GM12875 (cell line): ENCODE data around the gene RUFY1.
A peak's percentile ranks its signal among the peaks of the same experiment; 100 is the strongest.

Experiments
- H3K4me3 ChIP-seq: one replicate; pipeline ENCODE4 v1.5.1; 2011; ENCODE audit warnings: low read depth, low read length, control low read depth
- TF ChIP-seq, protein P1 (sequence below): IDR thresholded peaks from 2 replicates; pipeline ENCODE4 v1.5.1; 2011; ENCODE audit warnings: low read depth, mild to moderate bottlenecking, control low read depth, inconsistent platforms, low read length, moderate library complexity, borderline replicate concordance; ENCODE audit not compliant: insufficient read depth

Gene RUFY1

DNA sequence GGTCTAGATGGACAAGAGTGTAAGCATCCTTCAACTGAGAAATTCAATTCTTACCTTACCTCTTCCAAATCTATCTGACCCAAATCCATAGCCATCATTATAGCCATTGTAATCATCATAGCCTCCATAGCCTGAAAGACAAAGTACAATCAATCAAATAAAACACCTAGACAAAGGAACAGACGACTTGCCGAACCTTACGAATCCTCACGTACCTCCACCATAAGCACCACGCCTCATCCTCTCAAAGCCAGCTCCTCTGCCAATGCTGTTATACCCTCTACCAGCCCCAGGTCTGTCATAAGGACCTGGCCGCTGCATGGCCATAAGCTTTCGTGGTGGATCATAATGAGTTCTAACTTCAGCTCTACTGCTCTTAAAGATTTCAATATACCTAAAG, 67.6 kb downstream of the RUFY1 start:
- H3K4me3 ChIP-seq = no peak overlapping the region
- TF ChIP-seq, protein P1, sequence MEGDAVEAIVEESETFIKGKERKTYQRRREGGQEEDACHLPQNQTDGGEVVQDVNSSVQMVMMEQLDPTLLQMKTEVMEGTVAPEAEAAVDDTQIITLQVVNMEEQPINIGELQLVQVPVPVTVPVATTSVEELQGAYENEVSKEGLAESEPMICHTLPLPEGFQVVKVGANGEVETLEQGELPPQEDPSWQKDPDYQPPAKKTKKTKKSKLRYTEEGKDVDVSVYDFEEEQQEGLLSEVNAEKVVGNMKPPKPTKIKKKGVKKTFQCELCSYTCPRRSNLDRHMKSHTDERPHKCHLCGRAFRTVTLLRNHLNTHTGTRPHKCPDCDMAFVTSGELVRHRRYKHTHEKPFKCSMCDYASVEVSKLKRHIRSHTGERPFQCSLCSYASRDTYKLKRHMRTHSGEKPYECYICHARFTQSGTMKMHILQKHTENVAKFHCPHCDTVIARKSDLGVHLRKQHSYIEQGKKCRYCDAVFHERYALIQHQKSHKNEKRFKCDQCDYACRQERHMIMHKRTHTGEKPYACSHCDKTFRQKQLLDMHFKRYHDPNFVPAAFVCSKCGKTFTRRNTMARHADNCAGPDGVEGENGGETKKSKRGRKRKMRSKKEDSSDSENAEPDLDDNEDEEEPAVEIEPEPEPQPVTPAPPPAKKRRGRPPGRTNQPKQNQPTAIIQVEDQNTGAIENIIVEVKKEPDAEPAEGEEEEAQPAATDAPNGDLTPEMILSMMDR = no peak

DNA sequence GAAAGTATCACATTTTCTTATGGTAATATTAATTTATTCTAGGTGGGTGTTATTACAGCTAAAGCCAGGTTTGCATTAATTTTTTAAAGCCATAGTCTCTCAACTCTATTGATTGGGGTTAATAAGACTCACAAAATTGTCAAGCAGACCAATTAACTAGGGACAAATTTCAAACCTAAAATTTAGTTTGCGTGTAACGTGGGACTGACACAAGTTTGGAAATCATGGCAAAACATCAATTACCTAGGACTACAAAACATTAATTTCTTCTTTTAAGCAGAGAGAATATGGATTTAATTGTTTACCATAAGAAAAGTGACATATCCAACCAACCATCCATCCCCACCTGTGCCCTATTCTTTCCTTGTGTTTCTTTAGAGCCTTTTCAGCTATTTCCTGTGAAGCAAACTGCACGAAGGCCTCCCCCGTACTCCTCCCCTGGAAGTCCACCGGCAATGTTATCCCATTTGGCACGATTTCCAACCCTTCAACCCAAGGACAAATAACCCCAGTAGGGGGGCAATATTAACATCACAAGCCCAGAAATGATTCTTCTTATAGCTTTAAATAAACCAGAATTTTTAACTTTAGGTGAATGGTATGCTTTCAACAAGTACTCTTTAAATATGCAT, 68.7 kb downstream of the RUFY1 start:
- no peak overlapping the region for H3K4me3 ChIP-seq
- TF ChIP-seq, protein P1 = no peak

DNA sequence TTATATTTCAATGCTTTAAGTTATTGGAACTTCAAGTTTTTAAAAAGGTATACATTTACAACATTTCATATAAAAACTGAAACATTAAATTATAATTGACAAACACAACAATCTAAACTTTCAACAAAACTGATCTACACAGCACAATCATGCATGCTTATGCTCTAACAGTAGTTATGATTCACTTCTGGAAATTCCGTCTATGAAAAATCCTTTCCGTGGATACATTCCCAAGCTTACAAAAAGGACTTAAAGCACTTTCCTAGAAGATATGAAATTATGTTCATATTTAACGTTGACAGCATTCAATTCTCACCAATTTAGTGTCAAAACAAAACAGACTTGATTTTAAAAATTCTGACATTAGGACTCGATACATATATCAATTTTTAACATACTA, 69.4 kb downstream of the RUFY1 start:
- no peak overlapping the region for H3K4me3 ChIP-seq
- TF ChIP-seq, protein P1 = no peak

DNA sequence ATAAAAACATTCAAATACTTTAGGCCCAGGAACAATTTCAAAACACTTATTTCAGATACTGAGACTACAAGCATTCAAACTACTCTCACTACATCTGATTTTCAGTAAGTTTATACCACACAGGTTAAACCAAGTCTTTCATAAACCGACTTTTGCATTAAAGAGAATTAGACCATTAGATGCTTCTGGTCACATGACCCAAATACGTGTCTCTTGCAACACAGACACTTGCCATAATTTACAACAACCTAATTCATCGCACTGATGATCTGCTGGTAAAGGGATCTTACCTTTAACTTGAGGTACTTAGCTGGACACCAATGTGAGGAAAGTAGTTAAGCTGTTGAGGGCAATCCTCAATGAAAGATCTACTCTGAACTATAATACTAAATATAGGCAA, 69.9 kb downstream of the RUFY1 start:
- peak overlapping the region; percentile 89 for H3K4me3 ChIP-seq
- TF ChIP-seq, protein P1 = no peak

DNA sequence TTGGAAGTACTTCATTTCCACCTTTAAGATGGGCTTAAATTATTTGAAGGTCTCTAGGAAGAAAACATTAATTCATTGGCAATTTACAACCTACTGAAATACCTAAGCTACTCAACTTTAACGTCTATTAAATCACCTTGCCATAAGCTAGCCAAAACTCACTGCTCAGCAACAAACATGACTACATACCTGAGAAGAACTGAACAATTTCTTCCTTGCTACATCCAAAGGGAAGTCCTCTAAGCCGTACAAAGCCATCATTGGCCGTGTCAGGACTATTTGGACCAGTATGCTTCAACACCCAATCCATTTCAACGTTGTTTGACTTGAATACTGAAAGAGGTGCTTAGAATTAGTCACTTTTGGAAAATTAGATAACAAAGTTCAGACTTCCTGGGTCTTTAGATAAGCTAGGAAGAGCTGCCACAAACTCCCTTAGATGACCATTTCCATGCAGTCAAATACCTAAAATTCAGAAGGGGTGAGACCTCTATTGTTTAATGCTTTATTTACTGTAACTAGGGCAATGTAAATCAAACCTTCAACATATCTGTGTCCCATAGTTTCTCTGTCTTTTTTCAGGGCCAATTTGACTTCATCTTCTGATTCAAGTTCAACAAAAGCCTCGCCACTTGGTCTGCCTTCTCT, 70.5 kb downstream of the RUFY1 start:
- peak overlapping the region; percentile 89 for H3K4me3 ChIP-seq
- TF ChIP-seq, protein P1 = no peak

DNA sequence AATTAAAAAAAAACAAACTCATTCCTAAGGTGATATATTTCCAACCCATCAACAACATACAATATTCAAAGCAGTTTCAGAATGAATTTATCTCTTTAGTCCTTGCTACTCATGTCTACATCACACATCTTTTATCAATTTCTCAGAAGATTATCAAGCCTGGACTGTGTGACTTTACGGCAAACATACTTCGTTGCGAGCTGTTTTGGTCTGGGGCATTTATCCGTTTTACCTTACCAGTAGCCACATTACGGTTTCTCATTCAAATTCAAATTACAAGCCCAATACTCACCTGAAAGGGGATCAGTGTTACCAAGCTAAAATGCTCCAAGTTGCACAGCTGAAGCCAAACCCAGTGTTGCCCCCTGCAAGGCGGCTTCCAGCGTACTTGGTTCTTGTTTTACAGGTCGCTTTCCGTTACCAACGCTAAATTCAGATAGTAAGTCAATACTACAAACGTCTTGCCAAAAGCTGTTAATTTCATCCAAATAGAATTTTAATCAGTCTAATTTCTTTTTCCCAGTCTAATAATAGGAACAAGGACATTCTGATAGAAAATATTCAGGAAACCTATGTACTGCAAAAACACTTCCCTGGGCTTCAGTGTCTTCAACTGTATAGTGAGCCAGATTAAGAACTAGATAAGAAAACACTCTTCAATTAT, 71.3 kb downstream of the RUFY1 start:
- peak overlapping the region; percentile 89 for H3K4me3 ChIP-seq
- TF ChIP-seq, protein P1 = no peak
